CMK (cell line): ENCODE results near the gene NSUN6.

Experiments
- DNase-seq: peaks from one replicate; pipeline ENCODE4 v3.0.0-alpha.2; 2010; ENCODE audit warnings: low read depth

The NSUN6 gene

GRCh38 chr10:18561861-18562551 is 89.4 kb downstream of the NSUN6 start:
- no peak for DNase-seq

- no peak for DNase-seq
These were observed 93.4 kb downstream of the NSUN6 start for GRCh38 chr10:18557960-18558359.

GRCh38 chr10:18556522-18557147 is 94.8 kb downstream of the NSUN6 start:
- no peak for DNase-seq

- no peak for DNase-seq
These were observed 96.9 kb downstream of the NSUN6 start for GRCh38 chr10:18554479-18554878.

GRCh38 chr10:18551473-18551872 is 99.9 kb downstream of the NSUN6 start:
- no peak for DNase-seq

GRCh38 chr10:18549105-18549504 is 102.3 kb downstream of the NSUN6 start:
- DNase-seq = no peak

- DNase-seq = no peak
These were observed 105.6 kb downstream of the NSUN6 start for GRCh38 chr10:18545621-18546305.

DNA sequence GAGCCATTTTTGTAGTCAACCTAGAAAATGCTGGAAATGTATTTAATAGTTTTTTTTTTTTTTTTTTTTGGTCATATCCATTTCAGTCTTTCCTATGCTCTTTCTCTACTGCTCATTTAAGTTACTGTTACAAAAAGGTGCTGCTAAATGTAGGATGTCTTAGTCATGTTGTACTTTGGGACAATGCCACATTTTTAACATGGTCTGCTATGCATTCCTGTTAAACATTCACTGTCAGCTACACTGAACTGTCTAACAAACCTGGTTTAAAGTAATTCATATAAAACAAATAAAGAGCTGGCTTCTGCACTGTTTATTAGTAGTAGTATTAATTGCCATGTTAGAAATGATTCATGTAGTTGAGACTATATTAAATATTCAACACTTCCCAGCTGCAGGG is 108.6 kb downstream of the NSUN6 start:
- no peak for DNase-seq

- DNase-seq = no peak
These were observed 111.2 kb downstream of the NSUN6 start for GRCh38 chr10:18540195-18540594.

GRCh38 chr10:18539335-18539734 is 112.1 kb downstream of the NSUN6 start:
- DNase-seq = no peak

GRCh38 chr10:18533896-18534295 is 117.5 kb downstream of the NSUN6 start:
- DNase-seq = no peak

GRCh38 chr10:18532881-18533535 is 118.4 kb downstream of the NSUN6 start:
- no peak for DNase-seq

- DNase-seq = no peak
These were observed 123.1 kb downstream of the NSUN6 start for GRCh38 chr10:18528292-18528691.

- no peak for DNase-seq
These were observed 123.7 kb downstream of the NSUN6 start for GRCh38 chr10:18527687-18528086.

- no peak for DNase-seq
These were observed 127.5 kb downstream of the NSUN6 start for GRCh38 chr10:18523858-18524257.

- no peak for DNase-seq
These were observed 128.4 kb downstream of the NSUN6 start for GRCh38 chr10:18523025-18523424.

DNA sequence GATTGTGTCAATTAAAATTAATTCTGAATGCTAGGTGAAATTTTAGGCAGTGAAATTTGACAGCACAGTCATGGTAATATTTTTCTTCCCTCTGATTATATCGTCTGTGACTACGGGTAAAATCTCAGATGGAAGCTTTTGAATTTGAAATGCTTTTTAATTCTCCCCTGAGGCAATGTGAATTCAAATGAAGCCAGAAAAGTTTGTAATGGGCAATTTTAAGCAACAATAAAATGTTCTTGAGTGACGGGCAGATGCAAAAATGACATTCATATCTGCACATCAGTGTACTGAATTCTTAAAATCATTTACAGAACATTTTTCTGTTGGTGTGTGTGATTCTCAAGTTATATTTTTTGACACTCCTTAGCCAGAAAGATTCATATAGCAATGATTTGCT is 134.5 kb downstream of the NSUN6 start:
- no peak for DNase-seq

GRCh38 chr10:18514537-18514936 is 136.8 kb downstream of the NSUN6 start:
- DNase-seq = no peak

DNA sequence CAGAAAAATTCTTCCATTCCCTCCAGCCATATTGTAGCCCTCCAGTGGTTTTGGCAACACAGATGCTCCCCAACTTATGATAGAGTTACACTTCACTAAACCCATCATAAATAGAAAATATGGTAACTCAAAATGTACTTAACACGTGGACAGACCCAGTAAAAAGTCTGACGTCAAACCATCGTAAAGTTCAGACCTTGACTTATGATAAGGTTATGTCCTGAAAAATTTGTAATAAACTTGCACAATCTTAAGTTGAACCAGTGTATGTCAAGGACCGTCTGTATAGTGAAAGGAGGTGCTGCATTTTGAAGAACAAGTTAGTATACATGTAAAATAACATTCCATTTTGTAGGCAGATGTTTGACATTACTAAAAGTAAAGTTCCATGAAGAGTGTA is 142.8 kb downstream of the NSUN6 start:
- no peak for DNase-seq

- DNase-seq = no peak
These were observed 145.8 kb downstream of the NSUN6 start for GRCh38 chr10:18505456-18506118.

DNA sequence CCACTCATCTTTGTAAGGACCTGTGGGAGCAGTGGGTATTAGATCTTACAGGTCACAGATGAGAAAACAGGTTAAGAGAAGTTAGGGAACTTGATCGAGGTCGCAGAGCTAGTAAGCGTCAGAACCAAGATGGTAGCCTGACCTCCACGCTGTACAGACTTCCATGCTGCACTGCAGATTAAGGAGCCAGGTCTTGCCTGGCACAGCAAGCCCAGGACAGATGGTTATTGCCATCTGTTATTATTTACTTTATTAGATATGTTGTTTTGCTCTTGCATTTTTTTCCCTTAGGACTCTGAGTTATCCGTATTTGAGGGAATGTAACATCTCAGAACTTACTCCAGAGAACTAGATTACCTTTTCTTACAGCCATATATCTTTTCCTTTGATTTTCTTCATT is 147.2 kb downstream of the NSUN6 start:
- no peak for DNase-seq

- DNase-seq = no peak
These were observed 149.8 kb downstream of the NSUN6 start for GRCh38 chr10:18501629-18502028.
